Neural cell (in vitro differentiated cells): ENCODE measurements around the gene RUFY3.

Source experiments
- EP300 ChIP-seq: fragments of 450-650 bp; conservative IDR thresholded peaks from 2 replicates; pipeline ENCODE4 v1.6.1; 2014; ENCODE audit warnings: antibody characterized with exemption, mild to moderate bottlenecking, moderate library complexity; ENCODE audit not compliant: poor library complexity, severe bottlenecking
- EZH2 ChIP-seq: fragments of 200-600, 300-800 bp; shearing (Covaris generic), sonication (generic); IDR thresholded peaks from 2 replicates; pipeline ENCODE4 v1.6.1; 2014; ENCODE audit warnings: antibody characterized with exemption, low read length, borderline replicate concordance, mild to moderate bottlenecking; ENCODE audit not compliant: insufficient read depth, poor library complexity, severe bottlenecking
- MXI1 ChIP-seq: fragments of 450-650 bp; conservative IDR thresholded peaks from 2 replicates; pipeline ENCODE4 v1.6.1; 2014; ENCODE audit warnings: antibody characterized with exemption, mild to moderate bottlenecking; ENCODE audit not compliant: poor library complexity, severe bottlenecking
- POLR2AphosphoS5 ChIP-seq: IDR thresholded peaks from 2 replicates; pipeline ENCODE4 v1.6.1; 2012
- RAD21 ChIP-seq: fragments of 450-650 bp; conservative IDR thresholded peaks from 2 replicates; pipeline ENCODE4 v1.6.1; 2014; ENCODE audit warnings: antibody characterized with exemption, mild to moderate bottlenecking, moderate library complexity
- REST ChIP-seq: IDR thresholded peaks from 2 replicates; pipeline ENCODE4 v1.6.1; 2012; ENCODE audit warnings: borderline replicate concordance
- SMC3 ChIP-seq: fragments of 450-650 bp; conservative IDR thresholded peaks from 2 replicates; pipeline ENCODE4 v1.6.1; 2014; ENCODE audit warnings: antibody characterized with exemption, mild to moderate bottlenecking, moderate library complexity; ENCODE audit not compliant: poor library complexity
- TAF1 ChIP-seq: IDR thresholded peaks from 2 replicates; pipeline ENCODE4 v1.6.1; 2012; ENCODE audit warnings: low read depth
- TF ChIP-seq, protein P1 (sequence below): fragments of 450-650 bp; IDR thresholded peaks from 2 replicates; pipeline ENCODE4 v1.5.1; 2014; ENCODE audit warnings: antibody characterized with exemption, mild to moderate bottlenecking, moderate library complexity; ENCODE audit not compliant: poor library complexity, severe bottlenecking

DNA sequence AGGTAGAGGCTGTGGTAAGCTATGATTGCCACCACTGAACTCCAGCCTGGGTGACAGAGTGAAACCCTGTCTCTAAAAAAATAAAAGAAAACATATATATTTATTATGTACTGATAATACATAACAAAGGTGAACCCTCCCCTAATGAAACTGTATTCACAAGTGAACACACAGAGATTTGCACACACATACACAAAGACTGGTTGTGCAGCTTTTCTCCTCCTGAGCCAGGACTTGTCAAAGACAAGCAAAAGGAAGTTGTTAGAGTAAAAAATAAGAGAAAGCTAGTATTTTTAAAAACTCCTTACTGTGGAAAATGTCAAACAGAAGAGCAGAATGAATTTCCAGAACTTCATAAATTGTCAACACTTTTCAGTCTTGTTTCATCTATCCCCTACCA lies 119.4 kb downstream of the RUFY3 start:
- TF ChIP-seq, protein P1, sequence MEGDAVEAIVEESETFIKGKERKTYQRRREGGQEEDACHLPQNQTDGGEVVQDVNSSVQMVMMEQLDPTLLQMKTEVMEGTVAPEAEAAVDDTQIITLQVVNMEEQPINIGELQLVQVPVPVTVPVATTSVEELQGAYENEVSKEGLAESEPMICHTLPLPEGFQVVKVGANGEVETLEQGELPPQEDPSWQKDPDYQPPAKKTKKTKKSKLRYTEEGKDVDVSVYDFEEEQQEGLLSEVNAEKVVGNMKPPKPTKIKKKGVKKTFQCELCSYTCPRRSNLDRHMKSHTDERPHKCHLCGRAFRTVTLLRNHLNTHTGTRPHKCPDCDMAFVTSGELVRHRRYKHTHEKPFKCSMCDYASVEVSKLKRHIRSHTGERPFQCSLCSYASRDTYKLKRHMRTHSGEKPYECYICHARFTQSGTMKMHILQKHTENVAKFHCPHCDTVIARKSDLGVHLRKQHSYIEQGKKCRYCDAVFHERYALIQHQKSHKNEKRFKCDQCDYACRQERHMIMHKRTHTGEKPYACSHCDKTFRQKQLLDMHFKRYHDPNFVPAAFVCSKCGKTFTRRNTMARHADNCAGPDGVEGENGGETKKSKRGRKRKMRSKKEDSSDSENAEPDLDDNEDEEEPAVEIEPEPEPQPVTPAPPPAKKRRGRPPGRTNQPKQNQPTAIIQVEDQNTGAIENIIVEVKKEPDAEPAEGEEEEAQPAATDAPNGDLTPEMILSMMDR: no peak
- TF ChIP-seq EZH2 (no peak), POLR2AphosphoS5 (no peak), MXI1 (no peak), REST (no peak), EP300 (no peak), TAF1 (no peak), RAD21 (no peak), SMC3 (no peak)
